WTC11 (cell line): Measurements from ENCODE around the gene GALNT7. TPM values are rescaled to one million over a fixed set of nuclear protein-coding genes. Genes with fewer than 3 reads are reported as not detected.

ENCODE experiments used
- ATAC-seq: fragments of 200-7000 bp; cut with Tn5 transposase; 2 replicates; pipeline ENCODE4 v1.10.0; 2021; ENCODE audit warnings: mild to moderate bottlenecking, moderate library complexity
- CTCF ChIA-PET: fragments of 300-600 bp; sonication (Branson Sonifier 250); formaldehyde crosslinking; loops from one replicate; lab custom pipeline; 2021; ENCODE audit warnings: antibody characterized with exemption; lab: Charles Lee
- POLR2A ChIA-PET: fragments of 350-600 bp; sonication (Branson Sonifier 250); formaldehyde crosslinking; loops from one replicate; lab custom pipeline; 2021; ENCODE audit warnings: antibody characterized with exemption; lab: Charles Lee
- DNase-seq: peaks from one replicate; pipeline ENCODE4 v3.0.0; 2021; ENCODE audit warnings: low spot score
- H3K27ac Mint-ChIP-seq: 2 replicates; pipeline ENCODE4 v1.8.0; 2021; ENCODE audit warnings: mixed read lengths
- H3K27me3 Mint-ChIP-seq: 2 replicates; pipeline ENCODE4 v1.8.0; 2021; ENCODE audit warnings: low read depth, mild to moderate bottlenecking, moderate library complexity, mixed read lengths
- H3K36me3 Mint-ChIP-seq: 2 replicates; pipeline ENCODE4 v1.8.0; 2021; ENCODE audit warnings: mixed read lengths
- H3K4me1 Mint-ChIP-seq: 2 replicates; pipeline ENCODE4 v1.8.0; 2022; ENCODE audit warnings: mixed read lengths
- H3K4me3 Mint-ChIP-seq: 2 replicates; pipeline ENCODE4 v1.8.0; 2021; ENCODE audit warnings: mild to moderate bottlenecking, moderate library complexity, mixed read lengths
- H3K9me3 Mint-ChIP-seq: 2 replicates; pipeline ENCODE4 v1.8.0; 2021; ENCODE audit warnings: mixed read lengths
- CBFB ChIP-seq: sonication (generic); formaldehyde crosslinking; IDR thresholded peaks from 2 replicates; pipeline ENCODE4 v1.8.1; 2022; ENCODE audit warnings: mild to moderate bottlenecking, low read depth, missing genetic modification reagents
- FOXJ3 ChIP-seq: sonication (generic); formaldehyde crosslinking; IDR thresholded peaks from 2 replicates; pipeline ENCODE4 v1.9.0; 2021; ENCODE audit warnings: missing genetic modification reagents, mild to moderate bottlenecking, borderline replicate concordance
- MXD4 ChIP-seq: fragments of 250-450 bp; sonication (Bioruptor Pico); IDR thresholded peaks from 2 replicates; pipeline ENCODE4 v1.8.0; 2021; ENCODE audit warnings: mild to moderate bottlenecking, moderate library complexity, borderline replicate concordance
- NFATC4 ChIP-seq: fragments of 250-450 bp; sonication (Bioruptor Pico); IDR thresholded peaks from 2 replicates; pipeline ENCODE4 v1.9.0; 2021; ENCODE audit warnings: mild to moderate bottlenecking
- NR1H2 ChIP-seq: sonication (generic); formaldehyde crosslinking; IDR thresholded peaks from 2 replicates; pipeline ENCODE4 v1.9.0; 2021; ENCODE audit warnings: mild to moderate bottlenecking, moderate library complexity, missing genetic modification reagents
- SMAD4 ChIP-seq: sonication (generic); formaldehyde crosslinking; IDR thresholded peaks from 2 replicates; pipeline ENCODE4 v1.8.0; 2022; ENCODE audit warnings: mild to moderate bottlenecking, missing genetic modification reagents
- TEAD4 ChIP-seq: sonication (generic); formaldehyde crosslinking; IDR thresholded peaks from 2 replicates; pipeline ENCODE4 v1.8.0; 2022; ENCODE audit warnings: mild to moderate bottlenecking, missing genetic modification reagents
- ZNF396 ChIP-seq: fragments of 250-450 bp; sonication (Bioruptor Pico); IDR thresholded peaks from 2 replicates; pipeline ENCODE4 v1.8.0; 2021; ENCODE audit warnings: mild to moderate bottlenecking, moderate library complexity, borderline replicate concordance
- ZNF671 ChIP-seq: fragments of 250-450 bp; sonication (Bioruptor Pico); IDR thresholded peaks from 2 replicates; pipeline ENCODE4 v1.8.0; 2021; ENCODE audit warnings: mild to moderate bottlenecking
- total RNA-seq: library from RNA; stranded (reverse); gene quantifications from 3 replicates; pipeline ENCODE4 v1.2.3, GENCODE V29; 2021
- TF ChIP-seq, protein P1 (sequence below): sonication (generic); formaldehyde crosslinking; IDR thresholded peaks from 2 replicates; pipeline ENCODE4 v1.8.1; 2022; ENCODE audit warnings: missing genetic modification reagents, borderline replicate concordance
- TF ChIP-seq, protein P2 (sequence below): sonication (generic); formaldehyde crosslinking; IDR thresholded peaks from 2 replicates; pipeline ENCODE4 v1.8.1; 2022; ENCODE audit warnings: low read depth, missing genetic modification reagents, borderline replicate concordance
- TF ChIP-seq, protein P3 (sequence below): sonication (generic); formaldehyde crosslinking; IDR thresholded peaks from 2 replicates; pipeline ENCODE4 v1.8.1; 2022; ENCODE audit warnings: mild to moderate bottlenecking, moderate library complexity, missing genetic modification reagents
- TF ChIP-seq, protein P4 (sequence below): sonication (generic); formaldehyde crosslinking; IDR thresholded peaks from 2 replicates; pipeline ENCODE4 v1.8.1; 2023; ENCODE audit warnings: mild to moderate bottlenecking, moderate library complexity, missing genetic modification reagents
- TF ChIP-seq, protein P5 (sequence below): sonication (generic); formaldehyde crosslinking; IDR thresholded peaks from 2 replicates; pipeline ENCODE4 v1.8.0; 2022; ENCODE audit warnings: mild to moderate bottlenecking, missing genetic modification reagents
- TF ChIP-seq, protein P6 (sequence below): sonication (generic); formaldehyde crosslinking; IDR thresholded peaks from 2 replicates; pipeline ENCODE4 v1.8.1; 2023; ENCODE audit warnings: mild to moderate bottlenecking, missing genetic modification reagents, borderline replicate concordance
- TF ChIP-seq, protein P7 (sequence below): sonication (generic); formaldehyde crosslinking; conservative IDR thresholded peaks from 2 replicates; pipeline ENCODE4 v1.8.1; 2022; ENCODE audit warnings: mild to moderate bottlenecking, missing genetic modification reagents

Gene GALNT7
- total RNA-seq, 1 experiment from 2014 or later = 86.9 TPM

DNA sequence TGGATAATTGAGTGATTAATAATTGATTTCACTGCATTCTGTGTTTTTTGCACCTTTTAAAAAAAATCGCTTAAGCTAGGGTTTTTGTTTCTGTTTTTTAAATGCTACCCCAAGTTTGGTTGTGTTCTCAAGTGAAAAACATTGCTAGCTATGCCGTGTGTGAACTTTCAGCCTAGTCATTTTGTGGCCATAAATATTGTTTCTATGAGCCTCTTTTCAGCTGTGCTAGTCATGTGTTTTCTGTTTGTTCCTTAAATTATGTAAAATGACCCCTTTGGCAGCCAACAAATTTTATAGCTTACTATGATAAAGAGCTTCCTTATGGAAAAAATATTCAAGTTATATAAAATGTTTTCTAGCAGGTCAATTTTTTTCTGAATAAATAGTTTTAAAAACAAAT is 59.1 kb downstream of the GALNT7 start (continued):
- TF ChIP-seq TEAD4 (CRISPR knock-in tag) (no peak), ZNF396 (CRISPR knock-in tag) (no peak), FOXJ3 (CRISPR knock-in tag) (no peak), NFATC4 (CRISPR knock-in tag) (no peak)
- TF ChIP-seq, protein P1, sequence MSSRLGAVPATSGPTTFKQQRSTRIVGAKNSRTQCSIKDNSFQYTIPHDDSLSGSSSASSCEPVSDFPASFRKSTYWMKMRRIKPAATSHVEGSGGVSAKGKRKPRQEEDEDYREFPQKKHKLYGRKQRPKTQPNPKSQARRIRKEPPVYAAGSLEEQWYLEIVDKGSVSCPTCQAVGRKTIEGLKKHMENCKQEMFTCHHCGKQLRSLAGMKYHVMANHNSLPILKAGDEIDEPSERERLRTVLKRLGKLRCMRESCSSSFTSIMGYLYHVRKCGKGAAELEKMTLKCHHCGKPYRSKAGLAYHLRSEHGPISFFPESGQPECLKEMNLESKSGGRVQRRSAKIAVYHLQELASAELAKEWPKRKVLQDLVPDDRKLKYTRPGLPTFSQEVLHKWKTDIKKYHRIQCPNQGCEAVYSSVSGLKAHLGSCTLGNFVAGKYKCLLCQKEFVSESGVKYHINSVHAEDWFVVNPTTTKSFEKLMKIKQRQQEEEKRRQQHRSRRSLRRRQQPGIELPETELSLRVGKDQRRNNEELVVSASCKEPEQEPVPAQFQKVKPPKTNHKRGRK (CRISPR knock-in tag) = no peak
- TF ChIP-seq, protein P2, sequence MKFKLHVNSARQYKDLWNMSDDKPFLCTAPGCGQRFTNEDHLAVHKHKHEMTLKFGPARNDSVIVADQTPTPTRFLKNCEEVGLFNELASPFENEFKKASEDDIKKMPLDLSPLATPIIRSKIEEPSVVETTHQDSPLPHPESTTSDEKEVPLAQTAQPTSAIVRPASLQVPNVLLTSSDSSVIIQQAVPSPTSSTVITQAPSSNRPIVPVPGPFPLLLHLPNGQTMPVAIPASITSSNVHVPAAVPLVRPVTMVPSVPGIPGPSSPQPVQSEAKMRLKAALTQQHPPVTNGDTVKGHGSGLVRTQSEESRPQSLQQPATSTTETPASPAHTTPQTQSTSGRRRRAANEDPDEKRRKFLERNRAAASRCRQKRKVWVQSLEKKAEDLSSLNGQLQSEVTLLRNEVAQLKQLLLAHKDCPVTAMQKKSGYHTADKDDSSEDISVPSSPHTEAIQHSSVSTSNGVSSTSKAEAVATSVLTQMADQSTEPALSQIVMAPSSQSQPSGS (CRISPR knock-in tag) = no peak

DNA sequence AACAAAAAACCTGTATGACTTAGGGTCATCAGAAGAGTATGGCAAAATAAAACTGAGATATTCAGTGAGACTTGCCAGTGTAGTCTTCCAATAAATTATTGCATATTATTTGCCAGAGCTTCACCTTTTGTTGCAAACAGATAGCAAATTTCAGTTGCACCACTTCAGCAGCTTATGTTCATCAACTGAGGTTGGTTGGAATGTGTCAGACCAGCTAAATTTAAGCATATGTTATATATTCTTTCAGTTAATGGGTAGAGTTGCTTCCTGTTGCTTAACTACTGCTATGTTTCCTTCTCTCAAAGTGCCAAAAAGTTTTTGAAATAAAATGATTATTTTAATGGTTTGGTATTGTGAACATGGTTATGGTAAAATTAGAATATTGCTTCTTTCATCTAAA is 61.5 kb downstream of the GALNT7 start:
- no peaks in the 10 kb centered on the region for H3K36me3 Mint-ChIP-seq
- TF ChIP-seq SMAD4 (CRISPR knock-in tag) = no peak
- TF ChIP-seq, protein P3, sequence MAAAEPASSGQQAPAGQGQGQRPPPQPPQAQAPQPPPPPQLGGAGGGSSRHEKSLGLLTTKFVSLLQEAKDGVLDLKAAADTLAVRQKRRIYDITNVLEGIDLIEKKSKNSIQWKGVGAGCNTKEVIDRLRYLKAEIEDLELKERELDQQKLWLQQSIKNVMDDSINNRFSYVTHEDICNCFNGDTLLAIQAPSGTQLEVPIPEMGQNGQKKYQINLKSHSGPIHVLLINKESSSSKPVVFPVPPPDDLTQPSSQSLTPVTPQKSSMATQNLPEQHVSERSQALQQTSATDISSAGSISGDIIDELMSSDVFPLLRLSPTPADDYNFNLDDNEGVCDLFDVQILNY = no peak
- TF ChIP-seq ZNF671 (CRISPR knock-in tag) = no peak
- no peak for TF ChIP-seq MXD4 (CRISPR knock-in tag)
- TF ChIP-seq, protein P4, sequence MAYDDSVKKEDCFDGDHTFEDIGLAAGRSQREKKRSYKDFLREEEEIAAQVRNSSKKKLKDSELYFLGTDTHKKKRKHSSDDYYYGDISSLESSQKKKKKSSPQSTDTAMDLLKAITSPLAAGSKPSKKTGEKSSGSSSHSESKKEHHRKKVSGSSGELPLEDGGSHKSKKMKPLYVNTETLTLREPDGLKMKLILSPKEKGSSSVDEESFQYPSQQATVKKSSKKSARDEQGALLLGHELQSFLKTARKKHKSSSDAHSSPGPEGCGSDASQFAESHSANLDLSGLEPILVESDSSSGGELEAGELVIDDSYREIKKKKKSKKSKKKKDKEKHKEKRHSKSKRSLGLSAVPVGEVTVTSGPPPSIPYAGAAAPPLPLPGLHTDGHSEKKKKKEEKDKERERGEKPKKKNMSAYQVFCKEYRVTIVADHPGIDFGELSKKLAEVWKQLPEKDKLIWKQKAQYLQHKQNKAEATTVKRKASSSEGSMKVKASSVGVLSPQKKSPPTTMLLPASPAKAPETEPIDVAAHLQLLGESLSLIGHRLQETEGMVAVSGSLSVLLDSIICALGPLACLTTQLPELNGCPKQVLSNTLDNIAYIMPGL (CRISPR knock-in tag) = no peak
- no peak for TF ChIP-seq NR1H2
- TF ChIP-seq, protein P2 (CRISPR knock-in tag) = no peak
- TF ChIP-seq, protein P5, sequence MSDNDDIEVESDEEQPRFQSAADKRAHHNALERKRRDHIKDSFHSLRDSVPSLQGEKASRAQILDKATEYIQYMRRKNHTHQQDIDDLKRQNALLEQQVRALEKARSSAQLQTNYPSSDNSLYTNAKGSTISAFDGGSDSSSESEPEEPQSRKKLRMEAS (CRISPR knock-in tag) = no peak
- TF ChIP-seq, protein P6, sequence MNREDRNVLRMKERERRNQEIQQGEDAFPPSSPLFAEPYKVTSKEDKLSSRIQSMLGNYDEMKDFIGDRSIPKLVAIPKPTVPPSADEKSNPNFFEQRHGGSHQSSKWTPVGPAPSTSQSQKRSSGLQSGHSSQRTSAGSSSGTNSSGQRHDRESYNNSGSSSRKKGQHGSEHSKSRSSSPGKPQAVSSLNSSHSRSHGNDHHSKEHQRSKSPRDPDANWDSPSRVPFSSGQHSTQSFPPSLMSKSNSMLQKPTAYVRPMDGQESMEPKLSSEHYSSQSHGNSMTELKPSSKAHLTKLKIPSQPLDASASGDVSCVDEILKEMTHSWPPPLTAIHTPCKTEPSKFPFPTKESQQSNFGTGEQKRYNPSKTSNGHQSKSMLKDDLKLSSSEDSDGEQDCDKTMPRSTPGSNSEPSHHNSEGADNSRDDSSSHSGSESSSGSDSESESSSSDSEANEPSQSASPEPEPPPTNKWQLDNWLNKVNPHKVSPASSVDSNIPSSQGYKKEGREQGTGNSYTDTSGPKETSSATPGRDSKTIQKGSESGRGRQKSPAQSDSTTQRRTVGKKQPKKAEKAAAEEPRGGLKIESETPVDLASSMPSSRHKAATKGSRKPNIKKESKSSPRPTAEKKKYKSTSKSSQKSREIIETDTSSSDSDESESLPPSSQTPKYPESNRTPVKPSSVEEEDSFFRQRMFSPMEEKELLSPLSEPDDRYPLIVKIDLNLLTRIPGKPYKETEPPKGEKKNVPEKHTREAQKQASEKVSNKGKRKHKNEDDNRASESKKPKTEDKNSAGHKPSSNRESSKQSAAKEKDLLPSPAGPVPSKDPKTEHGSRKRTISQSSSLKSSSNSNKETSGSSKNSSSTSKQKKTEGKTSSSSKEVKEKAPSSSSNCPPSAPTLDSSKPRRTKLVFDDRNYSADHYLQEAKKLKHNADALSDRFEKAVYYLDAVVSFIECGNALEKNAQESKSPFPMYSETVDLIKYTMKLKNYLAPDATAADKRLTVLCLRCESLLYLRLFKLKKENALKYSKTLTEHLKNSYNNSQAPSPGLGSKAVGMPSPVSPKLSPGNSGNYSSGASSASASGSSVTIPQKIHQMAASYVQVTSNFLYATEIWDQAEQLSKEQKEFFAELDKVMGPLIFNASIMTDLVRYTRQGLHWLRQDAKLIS (CRISPR knock-in tag) = no peak
- TF ChIP-seq CBFB (CRISPR knock-in tag) = no peak
- TF ChIP-seq, protein P7, sequence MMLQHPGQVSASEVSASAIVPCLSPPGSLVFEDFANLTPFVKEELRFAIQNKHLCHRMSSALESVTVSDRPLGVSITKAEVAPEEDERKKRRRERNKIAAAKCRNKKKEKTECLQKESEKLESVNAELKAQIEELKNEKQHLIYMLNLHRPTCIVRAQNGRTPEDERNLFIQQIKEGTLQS (CRISPR knock-in tag) = no peak
- H3K4me1 Mint-ChIP-seq = peaks cover 52% of the 10 kb centered on the region
- CTCF ChIA-PET = no interaction called here
- H3K9me3 Mint-ChIP-seq = no peaks in the 10 kb centered on the region
- POLR2A ChIA-PET = no interaction called here
- no peak overlapping the region for H3K4me3 Mint-ChIP-seq
- no peaks in the 10 kb centered on the region for H3K27me3 Mint-ChIP-seq
- no peak for DNase-seq
- no peak for ATAC-seq
- no peak overlapping the region for H3K27ac Mint-ChIP-seq
